Posterior vena cava (tissue), 2 donors: ENCODE results near the gene SF3B5. TPM values are rescaled to one million over a fixed set of nuclear protein-coding genes. Genes with fewer than 3 reads are reported as not detected.
"Not testable (repeated sequence)": the region's sequence is repeated elsewhere in the genome, so short reads cannot be mapped to it uniquely, and the experiment has no call there.

Experiments
- DNase-seq: peaks from one replicate; pipeline ENCODE4 v3.0.0-alpha.2; 2020; ENCODE audit warnings: low spot score
- intact Hi-C, 2 donors: fragments of 100-400 bp; cut with DNase I; formaldehyde crosslinking; loops; one replicate each; pipeline versions ENCODE4 v1.14.1 to v1.14.2; 2022 to 2023
- total RNA-seq, 2 donors: library from RNA; stranded (reverse); fragmentation: NEBNext Ultra II Directional; extraction: Animal tissue kit (Norgen Biotek cat#: 25700); gene quantifications; one replicate each; pipeline ENCODE4 v1.2.1, GENCODE V29; 2021
- donor health status: DM: yes; HTN: yes; CAD: no.
- donor health status: DM: yes; HTN: yes; CAD: no.

Gene SF3B5
- total RNA-seq, 2 donors from 2014 or later, result 81.3 to 90.0 TPM

- intact Hi-C loops, result no loop called here
These were observed 28.5 kb downstream of the SF3B5 start for GRCh38 chr6:144066741-144067484.

DNA sequence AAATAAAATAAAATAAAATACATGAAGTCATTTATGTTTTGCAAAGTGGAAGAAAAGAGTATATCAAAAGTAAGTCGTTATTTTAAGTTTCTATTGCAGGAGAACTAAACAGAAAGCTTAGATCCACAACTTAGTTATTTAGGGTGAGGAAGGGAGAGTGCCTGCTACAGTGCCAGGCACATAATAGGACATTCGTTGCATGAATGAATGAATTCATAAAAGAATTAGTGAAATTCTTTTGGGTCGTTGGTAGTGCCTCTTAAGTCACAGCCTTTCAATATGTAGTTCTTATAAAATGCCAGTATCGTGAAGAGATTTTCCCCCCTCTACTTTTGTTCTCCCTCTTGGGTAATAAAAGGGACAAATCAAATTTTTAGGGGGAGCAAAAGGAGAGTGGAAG, 29.1 kb downstream of the SF3B5 start:
- DNase-seq, result no peak
- intact Hi-C loops, result no loop called here

More at GRCh38 chr6:144066741-144067484, 28.5 kb downstream of the SF3B5 start:
- no peak for DNase-seq

GRCh38 chr6:144065213-144065660, 30.1 kb downstream of the SF3B5 start:
- intact Hi-C loops, result no loop called here
- no peak for DNase-seq

DNA sequence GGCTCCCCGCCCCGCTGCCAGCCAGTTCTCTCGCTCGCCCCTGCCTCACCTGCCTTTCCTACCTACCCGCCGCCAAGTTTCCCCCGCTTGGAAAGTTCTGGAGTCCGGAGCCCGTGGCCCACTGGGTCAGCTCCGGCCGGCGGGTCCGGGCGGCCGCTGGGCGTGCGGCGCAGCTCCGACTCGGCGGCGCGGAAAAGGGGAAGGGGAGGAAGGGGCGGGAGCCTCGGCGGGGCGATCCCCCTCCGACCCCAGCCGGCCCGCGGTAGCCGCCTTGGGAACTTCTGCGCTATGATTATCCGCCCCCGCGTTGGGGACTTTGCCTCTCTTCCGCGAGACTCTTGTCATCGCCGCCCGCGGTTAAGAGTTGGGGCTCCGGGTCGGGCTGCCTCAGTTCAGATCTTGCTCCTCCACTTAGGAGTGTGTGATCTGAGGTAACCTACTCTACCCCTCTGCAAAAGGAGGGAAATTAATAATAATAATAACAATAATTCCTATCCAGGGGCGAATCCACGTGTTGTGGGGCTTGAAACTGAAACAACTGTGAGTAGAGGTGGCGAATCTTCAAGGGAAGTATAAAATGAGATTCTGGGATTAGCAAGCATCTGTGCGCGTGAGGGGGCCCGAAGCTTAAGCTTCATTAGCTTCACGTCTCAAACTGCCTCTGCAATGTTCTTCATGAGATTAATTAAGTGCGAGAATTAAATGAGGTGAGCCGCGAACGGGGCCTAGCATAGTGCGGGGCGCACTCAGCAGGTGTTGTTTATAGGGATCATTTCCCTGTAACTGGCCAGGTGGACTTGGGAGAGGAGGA, 30.8 kb downstream of the SF3B5 start:
- DNase-seq, result peak; percentile 87
- intact Hi-C loops, result no loop called here

DNA sequence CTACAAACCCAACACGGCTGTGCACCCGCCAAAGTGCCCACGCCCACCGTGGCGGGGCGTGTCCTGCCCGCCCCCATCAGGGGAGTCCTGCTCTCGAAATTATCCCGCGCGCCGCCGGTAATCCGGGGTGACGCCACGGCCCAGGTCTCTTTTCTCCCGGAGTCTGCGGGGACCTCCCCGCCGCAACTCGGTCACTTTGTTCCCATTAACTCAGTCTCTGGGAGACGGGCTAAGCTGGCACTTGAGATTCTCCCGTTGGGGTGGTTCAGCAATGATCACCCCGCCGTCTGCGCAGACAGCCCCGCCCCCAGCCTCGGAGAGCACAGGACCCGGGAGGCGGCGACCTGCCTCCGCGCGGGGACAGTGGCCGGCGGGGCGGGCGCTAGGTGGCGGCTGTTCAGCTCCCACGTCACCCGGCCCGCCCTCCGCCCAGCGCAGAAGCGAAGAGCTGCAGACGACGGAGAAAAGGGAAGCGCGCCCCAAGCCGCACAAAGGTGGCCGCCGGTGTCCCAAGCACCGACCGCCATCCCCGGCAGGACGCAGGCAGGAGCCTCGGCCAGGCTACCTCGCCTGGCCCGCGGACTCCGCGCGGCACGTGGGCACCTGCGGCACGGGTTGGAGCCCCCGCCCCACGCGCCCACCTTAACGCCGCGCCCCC, 31.5 kb downstream of the SF3B5 start:
- DNase-seq, result peak; percentile 96
- intact Hi-C loops, result no loop called here

- intact Hi-C loops, result no loop called here
- no peak for DNase-seq
These were observed 32.1 kb downstream of the SF3B5 start for GRCh38 chr6:144063246-144063743.

- no peak for DNase-seq
- intact Hi-C loops, result no loop called here
These were observed 32.6 kb downstream of the SF3B5 start for GRCh38 chr6:144062786-144063185.

GRCh38 chr6:144059139-144059538, 36.2 kb downstream of the SF3B5 start:
- intact Hi-C loops, result no loop called here

DNA sequence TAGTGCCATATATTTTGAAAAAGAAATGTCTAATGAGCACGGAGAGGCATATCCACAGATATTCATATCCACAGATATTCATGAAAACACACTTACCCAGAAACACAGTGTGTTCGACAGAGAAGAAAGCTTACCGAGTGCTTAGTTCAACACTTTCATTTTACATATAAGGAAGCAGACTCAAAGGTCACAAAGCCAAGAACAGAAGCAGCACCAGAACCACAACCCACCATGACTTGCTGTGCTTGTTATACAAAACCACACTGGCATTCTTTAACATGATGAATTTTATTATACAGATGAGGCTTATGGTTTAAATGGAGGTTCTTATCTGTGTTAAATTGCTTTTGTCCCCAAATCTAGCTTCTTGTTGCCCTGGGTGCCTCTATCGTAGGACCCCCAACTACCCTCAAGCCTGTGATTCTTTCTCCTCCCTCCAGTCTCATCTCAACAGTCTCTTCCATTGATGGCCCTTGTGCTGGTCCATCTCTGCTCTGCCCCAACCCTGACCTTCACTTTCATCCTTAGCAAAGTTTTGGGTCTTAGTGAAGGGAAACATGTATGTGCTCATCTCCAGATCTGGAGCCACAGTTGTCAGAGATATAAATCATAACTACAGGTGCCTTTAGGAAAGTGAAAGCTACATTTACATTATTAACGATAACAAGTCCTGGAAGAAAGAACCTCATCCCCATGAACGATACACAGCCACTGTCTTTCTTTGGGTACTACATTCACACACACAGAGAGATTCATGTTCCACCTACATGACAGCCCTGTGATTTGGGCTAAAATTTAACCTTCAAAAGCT, 40.0 kb downstream of the SF3B5 start:
- intact Hi-C loops, result no loop called here
- no peak for DNase-seq

More at GRCh38 chr6:144059139-144059538, 36.2 kb downstream of the SF3B5 start:
- DNase-seq, result no peak

GRCh38 chr6:144053601-144054000, 41.8 kb downstream of the SF3B5 start:
- DNase-seq, result no peak
- intact Hi-C loops, result no loop called here

DNA sequence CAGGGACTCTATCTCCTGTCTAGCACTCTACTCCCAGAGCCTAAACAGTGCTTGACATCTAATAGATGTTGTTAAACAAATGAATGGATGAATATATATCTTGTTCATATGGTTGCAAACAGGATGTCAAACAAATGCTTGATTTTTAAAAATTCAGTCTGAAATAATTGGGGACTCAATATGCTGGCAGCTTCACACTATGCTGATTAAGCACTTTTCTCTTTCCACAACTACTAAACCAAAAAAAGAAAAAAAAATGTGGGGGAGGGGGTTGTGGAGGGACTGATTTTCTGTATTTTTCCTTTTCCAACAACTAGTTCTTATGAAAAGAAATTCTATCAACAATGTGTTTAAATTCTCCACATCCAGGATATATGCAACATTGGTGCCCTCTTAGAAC, 42.9 kb downstream of the SF3B5 start:
- intact Hi-C loops, result no loop called here

DNA sequence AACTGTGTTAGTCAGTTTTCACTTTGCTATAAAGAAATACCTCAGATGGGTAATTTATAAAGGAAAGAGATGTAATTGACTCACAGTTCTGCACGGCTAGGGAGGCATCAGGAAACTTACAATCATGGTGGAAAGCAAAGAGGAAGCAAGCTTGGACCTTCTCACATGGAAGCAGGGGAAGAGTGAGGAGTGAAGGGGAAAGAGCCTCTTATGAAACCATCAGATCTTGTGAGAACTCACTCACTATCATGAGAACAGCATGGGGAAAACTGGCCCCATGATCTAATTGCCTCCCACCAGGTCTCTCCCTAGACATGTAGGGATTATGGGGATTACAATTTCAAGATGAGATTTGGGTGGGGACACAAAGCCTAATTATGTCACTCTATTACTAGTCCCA, 46.0 kb downstream of the SF3B5 start:
- intact Hi-C loops, result no loop called here

More for the DNA sequence above, 42.9 kb downstream of the SF3B5 start:
- DNase-seq, result no peak

GRCh38 chr6:144047688-144048087, 47.7 kb downstream of the SF3B5 start:
- intact Hi-C loops, result no loop called here
- DNase-seq, result no peak

More for the DNA sequence above, 46.0 kb downstream of the SF3B5 start:
- DNase-seq, result no peak

GRCh38 chr6:144046672-144047071, 48.7 kb downstream of the SF3B5 start:
- DNase-seq, intact Hi-C loops: not testable (repeated sequence)

DNA sequence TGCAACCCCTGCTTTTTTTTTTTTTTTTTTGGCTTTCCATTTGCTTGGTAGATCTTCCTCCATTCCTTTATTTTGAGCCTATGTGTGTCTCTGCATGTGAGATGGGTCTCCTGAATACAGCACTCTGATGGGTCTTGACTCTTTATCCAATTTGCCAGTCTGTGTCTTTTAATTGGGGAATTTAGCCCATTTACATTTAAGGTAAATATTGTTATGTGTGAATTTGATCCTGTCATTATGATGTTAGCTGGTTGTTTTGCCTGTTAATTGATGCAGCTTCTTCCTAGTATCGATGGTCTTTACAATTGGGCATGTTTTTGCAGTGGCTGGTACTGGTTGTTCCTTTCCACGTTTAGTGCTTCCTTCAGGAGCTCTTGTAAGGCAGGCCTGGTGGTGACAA, 50.4 kb downstream of the SF3B5 start:
- DNase-seq, intact Hi-C loops: not testable (repeated sequence)
